HepG2 (cell line): Measurements from ENCODE around the gene PRR35. TPM values are rescaled to one million over a fixed set of nuclear protein-coding genes. Genes with fewer than 3 reads are reported as not detected.
A peak's percentile ranks its signal among the peaks of the same experiment; 100 is the strongest.

ENCODE experiments used
- CEBPZ ChIP-seq: IDR thresholded peaks from 2 replicates; pipeline ENCODE4 v1.6.1; 2012; ENCODE audit warnings: low read length, improper control_type of control experiment
- CREM ChIP-seq, 2 experiments: sonication (generic) in 1 of 2; formaldehyde crosslinking in 1 of 2; IDR thresholded peaks; 2 replicates each; pipeline versions ENCODE4 v1.4.0 to v1.6.1; 2016 to 2020; ENCODE audit warnings: antibody characterized with exemption in 1 of 2, mild to moderate bottlenecking in 1 of 2, missing genetic modification reagents in 1 of 2
- CSRNP2 ChIP-seq: sonication (generic); formaldehyde crosslinking; conservative IDR thresholded peaks from 2 replicates; pipeline ENCODE4 v1.8.0; 2022; ENCODE audit warnings: low read depth, missing genetic modification reagents
- DDIT3 ChIP-seq: sonication (generic); formaldehyde crosslinking; IDR thresholded peaks from 2 replicates; pipeline ENCODE4 v1.4.0; 2020; ENCODE audit warnings: mild to moderate bottlenecking, missing genetic modification reagents
- FOSL2 ChIP-seq: sonication (generic); formaldehyde crosslinking; IDR thresholded peaks from 2 replicates; pipeline ENCODE4 v1.4.0; 2020; ENCODE audit warnings: missing genetic modification reagents
- GABPB1 ChIP-seq: IDR thresholded peaks from 2 replicates; pipeline ENCODE4 v1.6.1; 2016; ENCODE audit warnings: mild to moderate bottlenecking, missing genetic modification reagents, moderate library complexity, missing compliant biosample characterization
- HBP1 ChIP-seq: IDR thresholded peaks from 2 replicates; pipeline ENCODE4 v1.6.1; 2016; ENCODE audit warnings: low read depth, control low read depth
- HOXA9 ChIP-seq: sonication (generic); formaldehyde crosslinking; IDR thresholded peaks from 2 replicates; pipeline ENCODE4 v1.8.1; 2022; ENCODE audit warnings: missing genetic modification reagents, mild to moderate bottlenecking, moderate library complexity, borderline replicate concordance
- KDM1A ChIP-seq: IDR thresholded peaks from 2 replicates; pipeline ENCODE4 v1.6.1; 2016; ENCODE audit warnings: missing compliant biosample characterization
- NR2F1 ChIP-seq, 2 experiments: fragments of 450-650 bp in 1 of 2; formaldehyde crosslinking in 1 of 2; IDR thresholded peaks; 2 replicates each; pipeline versions ENCODE4 v1.5.0 to v1.6.1; 2016 to 2020; ENCODE audit warnings: mild to moderate bottlenecking in 1 of 2, missing compliant biosample characterization in 1 of 2, missing genetic modification reagents in 1 of 2, moderate library complexity in 1 of 2
- PHF20 ChIP-seq: sonication (generic); formaldehyde crosslinking; IDR thresholded peaks from 2 replicates; pipeline ENCODE4 v1.5.0; 2020; ENCODE audit warnings: mild to moderate bottlenecking, missing genetic modification reagents
- RFX5 ChIP-seq: IDR thresholded peaks from 2 replicates; pipeline ENCODE4 v1.6.1; 2011; ENCODE audit warnings: low read depth, low read length, improper control_type of control experiment
- SNAI1 ChIP-seq: sonication (generic); formaldehyde crosslinking; IDR thresholded peaks from 2 replicates; pipeline ENCODE4 v1.5.0; 2020; ENCODE audit warnings: mild to moderate bottlenecking, missing genetic modification reagents, borderline replicate concordance
- TAF15 ChIP-seq: fragments of 200-400 bp; formaldehyde crosslinking; IDR thresholded peaks from one replicate; pipeline ENCODE4 v1.6.1; 2018; ENCODE audit warnings: mild to moderate bottlenecking, low read depth, low read length; ENCODE audit not compliant: poor library complexity, severe bottlenecking
- THYN1 ChIP-seq: sonication (generic); formaldehyde crosslinking; IDR thresholded peaks from 2 replicates; pipeline ENCODE4 v1.8.1; 2023; ENCODE audit warnings: low read depth, mild to moderate bottlenecking, moderate library complexity, missing genetic modification reagents, borderline replicate concordance
- ZNF207 ChIP-seq: fragments of 450-650 bp; IDR thresholded peaks from 2 replicates; pipeline ENCODE4 v1.6.1; 2016; ENCODE audit warnings: antibody characterized with exemption, borderline replicate concordance
- ZNF367 ChIP-seq: sonication (generic); formaldehyde crosslinking; IDR thresholded peaks from 2 replicates; pipeline ENCODE4 v1.4.0; 2020; ENCODE audit warnings: missing genetic modification reagents, borderline replicate concordance
- ZNF597 ChIP-seq: sonication (generic); formaldehyde crosslinking; IDR thresholded peaks from 2 replicates; pipeline ENCODE4 v1.5.0; 2020; ENCODE audit warnings: missing genetic modification reagents
- ZNF841 ChIP-seq: sonication (generic); formaldehyde crosslinking; IDR thresholded peaks from 2 replicates; pipeline ENCODE4 v1.8.1; 2023; ENCODE audit warnings: missing genetic modification reagents, borderline replicate concordance
- ZSCAN21 ChIP-seq: sonication (generic); formaldehyde crosslinking; IDR thresholded peaks from 2 replicates; pipeline ENCODE4 v1.8.0; 2022; ENCODE audit warnings: mild to moderate bottlenecking, missing genetic modification reagents, moderate library complexity, borderline replicate concordance
- polyA plus RNA-seq, 8 experiments: library from polyadenylated mRNA; depleted of rRNA in 3 of 8; stranded (reverse) in 7 of 8; unstranded in 1 of 8; fragments of >200 nt; fragmentation: Illumina TruSeq in 4 of 8; extraction: Trizol in 4 of 8; gene quantifications; 2 replicates each; pipeline versions ENCODE4 v1.2.1 to v1.2.3, GENCODE V29; 2011 to 2016; ENCODE audit warnings: low read depth in 4 of 8, missing spikeins in 1 of 8, mixed read lengths in 1 of 8; ENCODE audit not compliant: insufficient read depth in 1 of 8
- total RNA-seq, 5 experiments: library from RNA; depleted of rRNA; stranded (reverse); fragments of >200 nt; fragmentation: Illumina TruSeq; extraction: Trizol; gene quantifications; 2 replicates each; pipeline ENCODE4 v1.2.3, GENCODE V29; 2016; ENCODE audit warnings: low read depth in 1 of 5

PRR35 gene
- total and polyA plus RNA-seq, 2 of the 13 experiments (the other 11 are each of a cell fraction or from before 2014, with no cell fraction given) = 0.07 to 0.16 TPM

GRCh38 chr16:585351-585750, 25.2 kb downstream of the PRR35 start (continued):
- TF ChIP-seq ZNF207 (no peak), RFX5 (peak; percentile 9; the same call in 1 of the 2 replicates), HOXA9 (CRISPR knock-in tag) (no peak), THYN1 (no peak), HBP1 (CRISPR knock-in tag) (no peak), ZNF841 (CRISPR knock-in tag) (no peak), NR2F1 (CRISPR knock-in tag; IDR thresholded peaks at IDR 0.05) (peak; percentile 22 to 80; a peak in 3 of 4 replicates), CREM (IDR thresholded peaks at IDR 0.05) (no peak), CREM (CRISPR knock-in tag; IDR thresholded peaks at IDR 0.05) (no peak), ZSCAN21 (CRISPR knock-in tag) (no peak; the same call in 1 of the 2 replicates), TAF15 (no peak), GABPB1 (CRISPR knock-in tag) (no peak; the same call in 1 of the 2 replicates), SNAI1 (CRISPR knock-in tag) (no peak), DDIT3 (CRISPR knock-in tag) (no peak), ZNF367 (CRISPR knock-in tag) (no peak), CSRNP2 (CRISPR knock-in tag) (no peak), PHF20 (CRISPR knock-in tag) (no peak), KDM1A (CRISPR knock-in tag) (no peak), ZNF597 (no peak), CEBPZ (no peak), FOSL2 (CRISPR knock-in tag) (no peak)
